UCSD-AML1 (cell line): ENCODE measurements around the gene OS9.
"Not testable (repeated sequence)": the region's sequence is repeated elsewhere in the genome, so short reads cannot be mapped to it uniquely, and the experiment has no call there.

Experiments used
- DNase-seq: peaks from one replicate; lab custom pipeline; 2025; ENCODE audit not compliant: unreplicated experiment; lab: John Stamatoyannopoulos, UW

The OS9 gene, protein sequence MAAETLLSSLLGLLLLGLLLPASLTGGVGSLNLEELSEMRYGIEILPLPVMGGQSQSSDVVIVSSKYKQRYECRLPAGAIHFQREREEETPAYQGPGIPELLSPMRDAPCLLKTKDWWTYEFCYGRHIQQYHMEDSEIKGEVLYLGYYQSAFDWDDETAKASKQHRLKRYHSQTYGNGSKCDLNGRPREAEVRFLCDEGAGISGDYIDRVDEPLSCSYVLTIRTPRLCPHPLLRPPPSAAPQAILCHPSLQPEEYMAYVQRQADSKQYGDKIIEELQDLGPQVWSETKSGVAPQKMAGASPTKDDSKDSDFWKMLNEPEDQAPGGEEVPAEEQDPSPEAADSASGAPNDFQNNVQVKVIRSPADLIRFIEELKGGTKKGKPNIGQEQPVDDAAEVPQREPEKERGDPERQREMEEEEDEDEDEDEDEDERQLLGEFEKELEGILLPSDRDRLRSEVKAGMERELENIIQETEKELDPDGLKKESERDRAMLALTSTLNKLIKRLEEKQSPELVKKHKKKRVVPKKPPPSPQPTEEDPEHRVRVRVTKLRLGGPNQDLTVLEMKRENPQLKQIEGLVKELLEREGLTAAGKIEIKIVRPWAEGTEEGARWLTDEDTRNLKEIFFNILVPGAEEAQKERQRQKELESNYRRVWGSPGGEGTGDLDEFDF

DNA sequence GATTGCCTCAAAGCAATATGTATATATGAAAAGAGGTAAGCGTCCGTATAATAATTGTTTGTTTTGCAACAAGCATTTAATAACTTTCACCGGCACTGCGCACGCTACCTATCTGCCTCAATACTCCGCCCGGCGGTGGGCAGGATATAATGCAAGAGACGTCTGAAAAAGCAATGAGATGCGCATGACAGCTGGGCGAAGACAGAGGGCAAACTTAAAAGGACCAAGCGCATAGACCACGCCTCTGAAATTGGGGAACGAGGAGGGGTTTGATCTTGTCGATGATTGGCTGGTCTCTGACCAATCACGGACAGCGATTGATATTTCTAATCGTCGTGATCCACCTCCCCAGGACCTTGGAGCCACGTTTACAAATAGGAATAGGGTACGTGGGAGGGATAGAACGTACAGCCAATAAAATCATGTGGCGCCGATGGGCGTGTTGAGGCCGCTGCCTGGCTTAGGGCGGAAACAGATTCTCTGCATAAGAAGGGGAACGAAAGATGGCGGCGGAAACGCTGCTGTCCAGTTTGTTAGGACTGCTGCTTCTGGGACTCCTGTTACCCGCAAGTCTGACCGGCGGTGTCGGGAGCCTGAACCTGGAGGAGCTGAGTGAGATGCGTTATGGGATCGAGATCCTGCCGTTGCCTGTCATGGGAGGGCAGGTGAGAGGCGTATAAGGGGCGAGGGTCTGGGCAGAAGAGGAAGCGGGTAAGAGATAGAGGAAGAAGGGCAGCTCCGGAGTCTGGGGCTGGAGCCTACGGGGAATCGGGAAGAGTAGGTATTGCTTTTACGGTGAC is at the start of gene OS9:
Gene OS9, plus strand, starts transcription at position 474 of the 800 bp plus-strand sequence. Its CDS starts 30 bp downstream, at position 504.
- DNase-seq = peak; percentile 92

DNA sequence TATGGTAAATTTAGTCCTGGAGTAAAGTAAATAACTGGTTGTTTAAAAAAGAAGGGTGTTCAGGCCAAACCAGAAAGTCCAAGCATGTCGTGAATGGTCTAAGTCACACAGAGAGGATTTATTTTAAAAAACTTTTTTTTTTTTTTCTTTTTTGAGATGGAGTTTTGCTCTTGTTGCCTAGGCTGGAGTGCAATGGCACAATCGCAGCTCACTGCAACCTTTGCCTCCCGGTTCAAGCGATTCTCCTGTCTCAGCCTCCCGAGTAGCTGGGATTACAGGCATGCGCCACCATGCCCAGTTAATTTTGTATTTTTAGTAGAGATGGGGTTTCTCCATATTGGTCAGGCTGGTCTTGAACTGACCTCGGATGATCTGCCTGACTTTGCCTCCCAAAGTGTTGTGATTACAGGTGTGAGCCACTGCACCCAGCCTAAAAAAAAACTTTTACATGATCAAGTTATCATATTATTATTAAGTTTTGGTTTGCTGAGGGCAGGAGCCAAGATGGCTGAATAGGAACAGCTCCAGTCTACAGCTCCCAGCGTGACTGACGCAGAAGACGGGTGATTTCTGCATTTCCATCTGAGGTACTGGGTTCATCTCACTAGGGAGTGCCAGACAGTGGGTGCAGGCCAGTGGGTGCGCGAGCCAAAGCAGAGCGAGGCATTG is 47.8 kb upstream of the OS9 start:
- not testable (repeated sequence) for DNase-seq

GRCh38 chr12:57646659-57647049 is 47.3 kb upstream of the OS9 start:
- DNase-seq = not testable (repeated sequence)

GRCh38 chr12:57654042-57654441 is 39.9 kb upstream of the OS9 start:
- DNase-seq = no peak

DNA sequence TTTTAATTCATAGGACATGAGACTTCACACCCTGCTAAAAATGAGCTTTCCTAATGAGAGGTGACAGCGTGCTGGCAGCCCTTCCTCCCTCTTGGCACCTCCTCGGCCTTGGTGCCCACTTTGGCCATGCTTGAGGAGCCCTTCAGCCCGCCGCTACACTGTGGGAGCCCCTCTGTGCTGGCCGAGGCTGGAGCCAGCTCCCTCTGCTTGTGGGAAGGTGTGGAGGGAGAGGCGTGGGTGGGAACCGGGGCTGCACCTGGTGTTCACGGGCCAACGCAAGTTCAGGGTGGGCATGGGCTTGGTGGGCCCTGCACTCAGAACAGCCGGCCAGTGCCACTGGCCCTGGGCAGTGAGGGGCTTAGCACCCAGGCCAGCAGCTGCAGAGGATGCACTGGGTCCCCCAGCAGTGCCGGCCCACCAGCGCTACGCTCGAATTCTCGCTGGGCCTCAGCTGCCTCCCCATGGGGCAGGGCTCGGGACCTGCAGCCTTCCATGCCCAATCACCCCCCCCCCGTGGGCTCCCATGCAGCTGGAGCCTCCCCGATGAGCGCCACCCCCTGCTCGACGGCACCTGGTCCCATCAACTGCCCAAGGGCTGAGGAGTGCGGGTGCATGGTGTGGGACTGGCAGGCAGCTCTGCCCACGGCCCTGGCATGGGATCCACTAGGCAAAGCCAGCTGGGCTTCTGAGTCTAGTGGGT is 38.2 kb upstream of the OS9 start:
- no peak for DNase-seq

DNA sequence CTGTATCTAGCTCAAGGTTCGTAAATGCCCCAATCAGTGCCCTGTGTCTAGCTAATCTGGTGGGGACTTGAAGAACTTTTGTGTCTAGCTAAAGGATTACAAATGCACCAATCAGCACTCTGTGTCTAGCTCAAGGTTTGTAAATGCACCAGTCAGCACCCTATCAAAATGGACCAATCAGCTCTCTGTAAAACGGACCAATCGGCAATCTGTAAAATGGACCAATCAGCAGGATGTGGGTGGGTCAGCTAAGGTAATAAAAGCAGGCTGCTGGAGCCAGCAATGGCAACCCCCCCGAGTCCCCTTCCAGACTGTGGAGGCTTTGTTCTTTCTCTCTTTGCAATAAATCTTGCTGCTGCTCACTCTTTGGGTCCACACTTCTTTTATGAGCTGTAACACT is 37.5 kb upstream of the OS9 start:
- DNase-seq = not testable (repeated sequence)

DNA sequence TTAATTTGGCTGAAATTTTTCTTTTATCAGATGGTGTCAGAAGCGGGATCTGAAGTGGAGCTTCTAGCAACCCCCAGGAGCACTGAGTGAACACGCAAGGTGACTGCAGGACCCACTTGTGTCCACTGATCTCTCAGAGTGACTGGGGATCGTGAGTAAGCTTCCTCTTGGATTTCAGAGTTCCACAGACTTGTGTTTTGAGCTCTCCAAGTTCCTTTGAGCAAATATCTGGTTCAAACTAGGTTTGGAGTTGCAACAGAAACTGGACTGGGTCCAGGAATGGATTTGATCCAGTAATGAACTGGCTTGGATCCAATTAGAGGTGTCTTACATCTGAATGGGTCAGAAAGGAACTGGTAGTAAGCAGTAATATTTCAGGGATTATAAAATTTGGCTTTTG is 36.2 kb upstream of the OS9 start:
- DNase-seq = no peak

GRCh38 chr12:57658890-57659289 is 35.0 kb upstream of the OS9 start:
- no peak for DNase-seq

GRCh38 chr12:57661376-57661775 is 32.6 kb upstream of the OS9 start:
- DNase-seq = no peak

GRCh38 chr12:57665066-57665820 is 28.7 kb upstream of the OS9 start:
- not testable (repeated sequence) for DNase-seq

DNA sequence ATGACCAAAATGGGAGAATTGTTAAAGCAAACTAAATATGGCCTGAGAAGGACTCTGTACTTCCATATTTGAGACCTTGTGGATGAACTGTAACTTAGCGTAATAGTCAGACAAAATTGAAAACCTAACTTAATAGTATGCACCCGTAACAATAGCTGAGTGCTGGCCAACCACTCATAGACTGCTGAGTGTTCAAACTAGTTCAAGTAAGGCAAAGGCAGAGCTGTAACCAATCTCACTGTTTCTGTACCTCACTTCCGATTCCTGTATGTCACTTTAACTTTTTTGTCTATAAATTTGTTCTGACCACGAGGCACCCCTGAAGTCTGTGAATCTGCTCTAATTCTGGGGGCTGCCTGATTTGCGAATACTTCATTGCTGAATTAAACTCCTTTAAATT is 27.0 kb upstream of the OS9 start:
- no peak for DNase-seq

DNA sequence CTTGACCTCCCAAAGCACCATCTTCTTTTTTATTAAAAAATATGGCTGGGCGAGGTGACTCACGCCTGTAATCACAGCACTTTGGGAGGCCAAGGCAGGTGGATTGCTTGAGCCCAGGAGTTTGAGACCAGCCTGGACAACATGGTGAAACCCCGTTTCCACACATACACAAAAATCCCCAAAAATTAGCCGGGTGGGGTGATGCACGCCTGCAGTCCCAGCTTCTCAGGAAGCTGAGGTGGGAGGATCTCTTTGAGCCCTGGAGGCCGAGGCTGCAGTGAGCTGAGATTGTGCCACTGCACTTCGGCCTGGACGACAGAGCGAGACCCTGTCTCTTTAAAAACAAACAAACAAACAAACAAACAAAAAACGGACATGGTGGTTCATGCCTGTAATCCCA is 24.2 kb upstream of the OS9 start:
- DNase-seq = not testable (repeated sequence)

DNA sequence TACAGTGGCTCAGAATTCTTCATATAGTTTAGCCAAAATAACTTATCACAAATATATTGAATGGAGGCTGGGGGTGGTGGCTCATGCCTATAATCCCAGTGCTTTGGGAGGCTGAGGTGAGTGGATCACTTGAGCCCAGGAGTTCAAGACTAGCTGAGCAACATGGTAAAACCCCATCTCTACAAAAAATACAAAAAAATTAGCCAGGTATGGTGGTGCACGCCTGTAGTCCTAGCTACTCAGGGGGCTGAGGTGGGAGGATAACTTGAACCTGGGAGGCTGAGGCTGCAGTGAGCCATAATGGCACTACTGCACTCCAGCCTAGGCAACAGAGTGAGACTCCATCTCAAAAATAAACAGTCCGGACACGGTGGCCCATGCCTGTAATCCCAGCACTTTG is 22.1 kb upstream of the OS9 start:
- not testable (repeated sequence) for DNase-seq

GRCh38 chr12:57672801-57673200 is 21.1 kb upstream of the OS9 start:
- no peak for DNase-seq

DNA sequence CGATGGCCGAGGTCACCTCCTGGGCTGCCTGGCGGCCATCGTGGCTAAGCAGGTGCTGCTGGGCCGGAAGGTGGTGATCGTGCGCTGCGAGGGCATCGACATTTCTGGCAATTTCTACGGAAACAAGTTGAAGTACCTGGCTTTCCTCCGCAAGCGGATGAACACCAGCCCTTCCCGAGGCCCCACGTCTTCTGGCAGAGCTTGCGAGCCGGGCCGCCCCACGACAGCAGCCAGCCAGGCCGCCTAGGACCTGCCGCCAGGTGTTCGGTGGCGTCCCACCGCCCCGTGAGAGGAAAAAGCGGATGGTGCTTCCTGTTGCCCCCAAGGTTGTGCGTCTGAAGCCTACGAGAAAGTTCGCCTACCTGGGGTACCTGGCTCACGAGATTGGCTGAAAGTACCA is 19.2 kb upstream of the OS9 start:
- no peak for DNase-seq

GRCh38 chr12:57677947-57678346 is 16.0 kb upstream of the OS9 start:
- not testable (repeated sequence) for DNase-seq

GRCh38 chr12:57679697-57680096 is 14.2 kb upstream of the OS9 start:
- no peak for DNase-seq

DNA sequence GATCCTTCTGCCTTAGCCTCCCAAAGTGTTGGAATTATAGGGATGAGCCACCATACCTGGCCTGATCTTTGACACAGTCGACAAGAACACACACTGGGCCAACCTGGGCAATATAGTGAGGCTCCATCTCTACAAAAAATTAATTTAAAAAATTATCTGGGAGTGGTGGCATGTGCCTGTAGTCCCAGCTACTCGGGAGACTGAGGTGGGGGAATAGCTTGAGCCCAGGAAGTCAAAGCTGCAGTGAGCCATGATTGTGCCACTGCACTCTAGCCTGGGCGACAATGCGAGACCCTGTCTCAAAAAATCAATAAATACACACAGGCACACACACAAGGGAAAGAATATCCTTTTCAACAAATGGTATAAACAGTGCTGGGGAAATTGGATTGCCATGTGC is 6.1 kb upstream of the OS9 start:
- DNase-seq = no peak

DNA sequence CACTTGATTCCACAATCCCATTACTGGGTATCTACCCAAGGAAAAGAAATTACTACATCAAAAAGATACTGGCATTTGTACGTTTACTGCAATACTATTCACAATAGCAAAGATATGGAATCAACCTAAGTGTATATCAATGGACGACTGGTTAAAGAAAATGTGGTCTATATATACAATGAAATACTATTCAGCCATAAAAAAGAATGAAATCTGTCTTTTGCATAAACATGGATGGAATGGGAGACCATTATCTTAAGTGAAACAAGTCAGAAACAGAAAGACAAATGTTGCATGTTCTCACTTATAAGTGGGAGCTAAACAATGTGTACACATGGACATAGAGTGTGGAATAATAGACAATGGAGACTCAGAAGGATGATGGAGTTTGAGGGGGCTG is 5.0 kb upstream of the OS9 start:
- DNase-seq = no peak

DNA sequence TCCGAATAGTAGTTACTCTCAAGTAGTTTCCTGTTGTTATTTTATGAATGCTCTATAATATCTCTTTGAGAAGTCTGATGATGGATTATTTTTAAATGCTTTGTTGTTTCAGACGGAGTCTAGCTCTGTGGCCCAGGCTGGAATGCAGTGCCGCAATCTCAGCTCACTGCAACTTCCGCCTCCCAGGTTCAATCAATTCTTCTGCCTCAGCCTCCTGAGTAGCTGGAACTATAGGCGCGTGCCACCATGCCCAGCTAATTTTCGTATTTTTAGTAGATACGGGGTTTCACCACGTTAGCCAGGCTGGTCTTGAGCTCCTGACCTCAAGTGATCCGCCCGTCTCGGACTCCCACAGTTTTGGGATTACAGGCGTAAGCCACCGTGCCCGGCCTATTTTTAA is 1.4 kb upstream of the OS9 start:
- no peak for DNase-seq
